Activated CD4-positive, alpha-beta T cell treated with anti-CD3 and anti-CD28 coated beads for 1 hour (primary cell): ENCODE results near the gene FAM110C.
A peak's percentile ranks its signal among the peaks of the same experiment; 100 is the strongest.
"Not testable (repeated sequence)": the region's sequence is repeated elsewhere in the genome, so short reads cannot be mapped to it uniquely, and the experiment has no call there.

Experiments used
- DNase-seq: peaks from one replicate; pipeline ENCODE4 v3.0.0-alpha.2; 2020

FAM110C gene

DNA sequence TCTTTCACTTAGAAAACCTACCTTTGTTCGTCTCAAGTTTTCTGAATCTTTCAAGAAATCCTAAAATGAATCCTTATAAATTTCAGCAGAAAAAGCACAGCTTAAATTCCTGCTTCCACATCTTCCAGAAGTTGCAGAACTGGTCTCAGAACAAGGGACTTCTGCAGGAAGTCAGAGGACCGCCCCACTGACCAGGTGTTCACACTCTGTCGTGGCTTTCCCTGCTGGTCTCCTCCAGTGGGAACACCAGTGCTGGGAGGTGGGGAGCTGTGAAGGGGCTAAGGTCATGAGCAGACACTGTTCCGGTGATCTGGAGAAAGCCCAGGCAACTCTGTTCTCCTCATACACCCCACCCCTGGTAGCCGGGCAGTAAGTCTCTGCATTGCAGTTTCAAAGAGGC, 3.5 kb downstream of the FAM110C start:
- DNase-seq: no peak

GRCh38 chr2:40465-40864, 5.8 kb downstream of the FAM110C start:
- no peak for DNase-seq

DNA sequence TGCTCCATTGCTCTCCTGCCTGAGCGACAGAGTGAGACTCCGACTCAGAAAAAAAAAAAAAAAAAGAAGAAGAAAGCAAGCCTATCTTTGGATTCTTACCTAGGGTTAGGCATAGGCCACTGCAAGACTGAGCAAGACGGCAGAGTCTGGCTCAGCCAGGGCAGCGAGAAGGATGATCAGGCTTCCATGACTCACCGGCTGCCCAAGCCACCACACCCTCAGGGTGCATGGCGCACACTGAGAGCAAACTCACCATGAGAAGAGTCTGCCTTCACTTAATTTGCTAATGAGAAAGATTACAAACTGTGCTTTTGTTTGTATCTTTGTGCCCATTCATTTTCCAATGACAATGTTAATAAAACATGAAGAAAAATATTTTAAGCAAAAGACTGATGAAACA, 8.2 kb downstream of the FAM110C start:
- no peak for DNase-seq

DNA sequence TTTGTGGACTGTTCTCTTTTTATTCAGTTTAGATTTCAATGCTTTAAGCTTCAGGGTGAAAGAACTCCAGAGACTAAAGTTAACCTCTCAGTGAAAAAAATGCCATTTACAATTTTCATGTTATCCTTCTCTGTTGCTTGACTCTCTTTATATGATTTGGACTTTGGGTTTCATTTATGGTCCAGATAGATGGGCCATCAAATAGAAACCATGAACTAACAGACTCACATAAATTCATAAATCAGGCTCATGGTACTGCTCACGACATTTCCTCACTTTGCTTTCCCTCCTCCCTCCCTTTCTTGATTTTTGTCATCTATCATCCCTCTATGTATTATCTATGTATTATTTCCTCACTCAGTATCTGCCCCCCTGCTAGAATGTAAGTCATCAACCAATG, 10.0 kb downstream of the FAM110C start:
- DNase-seq: no peak

DNA sequence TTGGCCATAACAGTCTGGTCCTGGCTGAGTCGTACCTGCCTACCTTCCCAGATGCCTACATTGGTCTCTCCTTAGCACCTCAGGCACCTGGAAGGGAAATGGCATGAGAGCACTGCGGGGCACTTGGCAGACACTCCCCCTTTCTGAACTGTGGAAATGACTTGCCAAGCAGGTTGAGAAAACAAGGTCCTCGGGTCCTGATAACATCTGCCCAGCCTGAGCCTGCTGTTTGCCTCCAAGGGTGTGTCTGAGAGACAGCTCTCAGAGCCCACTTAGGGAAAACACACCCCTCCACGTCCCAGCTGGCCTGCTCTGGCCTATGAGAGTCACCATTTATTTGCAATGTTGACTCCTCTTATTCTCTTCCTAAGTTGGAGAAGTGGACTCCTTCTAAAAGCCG, 10.5 kb downstream of the FAM110C start:
- DNase-seq: no peak

GRCh38 chr2:33620-34019, 12.7 kb downstream of the FAM110C start:
- peak; percentile 36 for DNase-seq

- no peak for DNase-seq
Measured at GRCh38 chr2:32068-32467, 14.2 kb downstream of the FAM110C start.

DNA sequence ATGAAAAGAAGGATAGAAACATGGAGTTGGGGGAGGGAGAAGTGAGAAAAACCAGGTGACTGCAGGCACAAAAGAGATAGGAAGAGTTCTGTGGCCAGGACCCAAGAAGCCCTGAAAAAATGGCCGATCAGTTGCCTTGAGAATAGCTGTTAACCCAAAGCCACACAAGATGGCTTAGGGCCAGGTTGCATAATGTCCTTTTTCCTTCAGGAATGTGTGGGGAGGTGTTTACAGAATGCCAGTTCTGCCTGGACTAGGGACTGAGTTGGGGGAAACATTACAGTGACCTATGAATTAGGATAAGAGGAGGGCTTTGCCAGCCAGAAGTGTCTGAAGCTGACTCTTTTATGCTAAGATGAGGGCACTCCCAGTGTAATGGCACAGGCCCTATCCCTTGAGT, 17.1 kb downstream of the FAM110C start:
- DNase-seq: no peak

DNA sequence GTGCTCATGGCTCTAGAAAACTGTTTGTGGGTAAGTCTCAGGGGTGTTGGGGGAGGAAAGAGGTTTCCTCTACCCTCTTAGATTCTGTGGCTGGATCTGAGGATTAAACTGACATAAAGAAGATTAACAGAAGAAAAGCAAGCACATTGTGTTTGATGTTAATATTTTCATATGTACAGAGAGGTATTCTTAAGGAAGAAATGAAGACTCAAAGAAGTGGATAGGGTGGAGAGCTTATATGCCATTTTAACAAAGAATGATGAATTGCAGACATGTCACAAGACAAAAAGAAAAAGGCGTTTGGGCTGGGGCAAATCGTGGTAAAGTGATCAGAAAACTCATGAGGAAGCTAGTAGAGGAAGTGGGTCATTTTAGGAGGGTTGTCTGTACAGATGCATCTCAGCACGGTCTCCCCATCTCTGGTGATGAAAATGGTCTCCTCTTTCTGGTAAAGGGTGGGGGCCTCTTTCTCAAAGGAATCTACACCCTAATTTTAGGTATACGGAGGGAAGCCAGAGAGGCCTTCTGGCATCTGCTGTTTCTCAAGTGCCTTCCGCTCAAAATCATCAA, 17.8 kb downstream of the FAM110C start:
- no peak for DNase-seq

- no peak for DNase-seq
Measured at GRCh38 chr2:26891-27290, 19.4 kb downstream of the FAM110C start.

DNA sequence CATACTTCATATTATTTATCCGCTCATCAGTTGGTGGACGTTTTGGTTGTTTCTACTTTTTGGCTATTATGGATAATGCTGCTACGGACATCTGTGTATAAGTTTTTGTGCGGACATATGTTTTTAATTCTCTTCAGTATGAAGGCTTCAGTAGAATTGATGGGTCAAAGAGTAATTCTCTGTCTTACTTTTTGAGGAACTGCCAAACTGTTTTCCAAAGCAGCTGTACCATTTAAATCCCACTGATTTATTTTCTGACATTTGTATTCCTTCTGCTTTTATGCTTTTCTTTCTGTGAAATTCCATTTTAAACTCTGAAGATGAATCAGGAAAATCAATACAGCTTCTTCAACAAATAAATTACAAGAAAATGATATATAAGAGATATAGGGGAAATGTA, 20.8 kb downstream of the FAM110C start:
- DNase-seq: no peak

DNA sequence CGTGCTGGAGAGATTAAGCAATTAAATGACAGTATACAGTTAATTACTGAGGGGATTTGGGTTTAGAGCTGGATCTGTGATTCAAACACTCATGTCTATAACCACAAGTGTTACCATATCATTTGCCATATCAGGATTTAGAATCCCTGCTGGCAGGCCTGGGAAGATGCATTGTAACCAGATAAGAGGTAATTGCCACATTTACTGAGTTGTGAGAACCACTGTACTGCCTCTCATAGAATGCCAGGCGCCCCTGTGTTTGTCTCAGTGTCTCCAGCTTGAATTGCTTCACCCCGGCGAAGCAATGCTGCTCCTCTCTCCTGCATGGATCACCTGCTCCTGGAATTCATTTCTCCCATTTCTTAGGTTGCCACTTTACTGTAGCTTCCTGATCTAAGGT, 21.7 kb downstream of the FAM110C start:
- not testable (repeated sequence) for DNase-seq

- DNase-seq: no peak
Measured at GRCh38 chr2:24107-24506, 22.2 kb downstream of the FAM110C start.

- DNase-seq: no peak
Measured at GRCh38 chr2:23283-23682, 23.0 kb downstream of the FAM110C start.

- not testable (repeated sequence) for DNase-seq
Measured at GRCh38 chr2:22244-22643, 24.1 kb downstream of the FAM110C start.

GRCh38 chr2:20259-20658, 26.0 kb downstream of the FAM110C start:
- DNase-seq: not testable (repeated sequence)

DNA sequence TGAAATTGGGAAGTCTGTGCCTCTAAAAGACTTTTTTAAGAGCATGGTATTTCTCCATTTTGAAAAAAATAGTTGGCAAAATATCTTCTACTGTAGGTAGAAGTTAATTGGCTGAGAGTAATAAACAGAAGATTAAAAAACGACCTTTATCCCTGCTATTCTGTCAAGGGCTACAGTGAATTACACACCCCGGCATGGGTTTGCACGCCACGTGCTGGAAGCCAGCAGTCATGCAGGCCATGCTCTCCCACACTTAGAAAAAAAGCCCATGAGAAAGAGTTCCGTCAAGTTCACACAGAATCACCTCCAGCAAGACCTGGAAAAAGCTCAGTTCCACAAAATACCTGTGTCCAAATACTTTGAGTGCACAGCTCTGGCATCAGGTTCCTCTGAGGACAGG, 26.8 kb downstream of the FAM110C start:
- no peak for DNase-seq

GRCh38 chr2:18402-19271, 27.7 kb downstream of the FAM110C start:
- DNase-seq: no peak

GRCh38 chr2:15916-16315, 30.4 kb downstream of the FAM110C start:
- not testable (repeated sequence) for DNase-seq

- DNase-seq: peak; percentile 30
Measured at GRCh38 chr2:11248-11941, 34.9 kb downstream of the FAM110C start.

DNA sequence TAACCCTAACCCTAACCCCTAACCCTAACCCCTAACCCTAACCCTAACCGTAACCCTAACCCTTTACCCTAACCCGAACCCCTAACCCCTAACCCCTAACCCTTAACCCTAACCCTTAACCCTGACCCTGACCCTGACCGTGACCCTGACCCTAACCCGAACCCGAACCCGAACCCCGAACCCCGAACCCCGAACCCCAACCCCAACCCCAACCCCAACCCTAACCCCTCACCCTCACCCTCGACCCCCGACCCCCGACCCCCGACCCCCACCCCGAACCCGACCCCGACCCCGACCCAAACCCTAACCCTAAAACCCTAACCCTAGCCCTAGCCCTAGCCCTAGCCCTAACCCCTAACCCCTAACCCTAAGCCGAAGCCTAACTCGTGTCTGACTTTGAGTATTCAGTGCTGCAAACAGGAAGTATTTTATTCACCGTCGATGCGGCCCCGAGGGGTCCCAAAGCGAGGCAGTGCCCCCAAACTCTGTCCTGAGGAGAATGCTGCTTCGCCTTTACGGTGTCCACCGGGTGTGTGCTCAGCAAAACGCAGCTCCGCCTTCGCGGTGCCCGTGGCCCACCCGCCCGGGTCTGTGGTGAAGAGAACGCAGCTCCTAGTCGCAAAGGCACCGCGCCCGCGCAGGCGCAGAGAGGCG, 36.0 kb downstream of the FAM110C start:
- no peak for DNase-seq
